GM21717 (cell line): ENCODE data around the gene HNMT.

Experiments used
- ATAC-seq: cut with Tn5 transposase; IDR thresholded peaks from one replicate; pipeline ENCODE4 v1.9.1; 2021; ENCODE audit warnings: mild to moderate bottlenecking, moderate library complexity; ENCODE audit not compliant: unreplicated experiment

Gene HNMT

DNA sequence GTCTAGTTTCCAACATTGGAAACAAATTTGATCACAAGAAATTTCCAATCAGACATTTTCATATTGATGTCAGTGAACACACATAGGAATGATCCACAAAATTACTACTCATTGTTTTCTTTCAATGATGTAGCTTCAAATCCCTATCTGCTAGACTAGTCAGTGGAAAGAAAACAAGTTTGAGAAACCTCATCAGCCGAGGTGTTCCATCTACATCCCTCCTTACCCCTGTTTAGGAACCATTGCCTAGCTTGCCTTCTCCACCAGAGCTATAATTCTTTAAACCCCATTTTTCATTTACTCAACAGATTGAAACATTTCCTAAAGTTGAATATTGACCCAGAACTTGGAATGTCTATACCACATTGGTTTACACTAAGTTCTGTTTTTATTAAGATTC lies 45.3 kb downstream of the HNMT start:
- no peak for ATAC-seq

DNA sequence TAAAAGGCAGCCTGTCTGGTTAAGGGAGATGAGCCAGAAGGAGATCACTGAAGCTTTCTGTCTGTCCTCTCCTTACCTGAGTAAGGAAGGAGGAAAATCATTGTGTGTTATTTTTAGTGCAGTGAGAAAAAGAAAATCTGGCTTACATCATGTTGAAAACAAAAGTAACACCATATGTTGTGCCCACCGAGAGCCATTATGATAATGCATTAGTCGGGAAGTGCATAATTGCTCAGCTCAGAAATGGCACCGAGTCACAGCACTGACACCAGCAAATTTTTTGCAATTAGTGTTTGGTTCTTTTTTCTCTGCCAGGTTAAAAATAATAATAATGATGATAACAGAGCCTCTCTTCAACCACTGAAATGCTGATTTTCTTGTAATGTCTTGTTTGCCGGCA lies 46.6 kb downstream of the HNMT start:
- ATAC-seq: no peak

DNA sequence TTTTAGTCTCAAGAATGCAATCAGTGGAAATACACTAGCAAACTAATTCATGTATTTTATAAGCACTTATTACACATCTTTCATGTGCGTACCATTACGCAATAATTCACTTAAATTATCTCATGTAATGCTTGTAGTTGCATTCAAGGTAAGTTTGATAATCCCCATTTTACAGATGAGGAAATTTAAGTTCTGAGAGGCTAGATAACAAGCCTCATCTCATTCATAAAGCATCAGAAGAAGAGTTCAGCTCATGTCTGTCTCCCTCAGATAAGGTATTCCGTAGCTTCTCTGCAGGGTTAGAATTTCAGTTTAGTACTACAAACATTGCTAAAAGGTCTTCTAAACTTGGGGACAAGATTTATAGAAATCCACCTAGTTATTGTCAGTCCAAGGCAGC lies 47.8 kb downstream of the HNMT start:
- no peak for ATAC-seq

DNA sequence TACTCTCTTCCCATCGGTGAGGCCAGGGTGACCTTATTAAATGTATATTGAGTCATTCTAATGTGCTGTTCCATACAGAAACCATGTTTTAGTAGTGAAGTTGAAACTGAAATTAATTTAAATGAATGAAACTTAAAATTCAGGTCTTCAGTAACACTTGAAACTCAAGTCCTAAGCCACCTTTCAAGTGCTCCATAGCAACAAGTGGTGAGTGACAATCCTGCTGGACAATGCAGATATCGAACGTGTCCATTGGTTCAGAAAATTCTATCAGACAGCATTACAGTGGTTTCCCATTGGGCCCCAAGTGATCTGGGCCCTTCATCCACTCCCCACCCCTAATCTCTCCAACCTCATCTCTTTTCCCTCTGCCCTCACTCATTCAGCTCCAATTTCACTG lies 48.7 kb downstream of the HNMT start:
- ATAC-seq: no peak

DNA sequence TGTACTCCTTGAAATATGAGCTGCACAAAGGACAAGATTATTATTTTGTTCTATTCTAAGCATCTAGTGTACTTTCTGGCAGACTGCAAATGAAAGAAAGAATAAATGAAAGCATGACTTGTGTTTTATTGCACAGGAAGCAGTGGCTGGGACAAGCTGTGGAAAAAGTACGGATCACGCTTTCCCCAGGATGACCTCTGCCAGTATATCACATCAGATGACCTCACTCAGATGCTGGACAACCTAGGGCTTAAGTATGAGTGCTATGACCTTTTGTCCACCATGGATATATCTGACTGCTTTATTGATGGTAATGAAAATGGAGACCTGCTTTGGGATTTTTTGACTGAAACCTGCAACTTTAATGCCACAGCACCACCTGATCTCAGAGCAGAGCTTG lies 49.4 kb downstream of the HNMT start:
- ATAC-seq: no peak

DNA sequence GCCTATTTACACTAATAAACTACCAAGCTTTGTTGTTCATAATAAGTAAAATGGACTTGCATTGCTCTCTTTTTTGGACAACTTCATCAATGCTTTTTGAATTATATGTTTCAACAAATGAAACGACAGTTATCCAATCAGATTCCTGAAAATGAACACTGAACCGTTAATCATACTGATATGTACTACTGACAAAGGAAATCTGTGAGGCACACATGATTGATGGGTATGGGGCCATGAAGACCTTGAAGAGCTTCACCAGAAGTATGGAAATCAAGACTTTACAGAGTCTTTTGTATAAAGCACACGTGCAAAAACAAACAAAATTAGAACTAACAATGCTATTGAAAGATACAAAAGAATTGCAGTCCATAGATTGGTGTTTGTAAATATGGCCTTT lies 51.2 kb downstream of the HNMT start:
- ATAC-seq: no peak

DNA sequence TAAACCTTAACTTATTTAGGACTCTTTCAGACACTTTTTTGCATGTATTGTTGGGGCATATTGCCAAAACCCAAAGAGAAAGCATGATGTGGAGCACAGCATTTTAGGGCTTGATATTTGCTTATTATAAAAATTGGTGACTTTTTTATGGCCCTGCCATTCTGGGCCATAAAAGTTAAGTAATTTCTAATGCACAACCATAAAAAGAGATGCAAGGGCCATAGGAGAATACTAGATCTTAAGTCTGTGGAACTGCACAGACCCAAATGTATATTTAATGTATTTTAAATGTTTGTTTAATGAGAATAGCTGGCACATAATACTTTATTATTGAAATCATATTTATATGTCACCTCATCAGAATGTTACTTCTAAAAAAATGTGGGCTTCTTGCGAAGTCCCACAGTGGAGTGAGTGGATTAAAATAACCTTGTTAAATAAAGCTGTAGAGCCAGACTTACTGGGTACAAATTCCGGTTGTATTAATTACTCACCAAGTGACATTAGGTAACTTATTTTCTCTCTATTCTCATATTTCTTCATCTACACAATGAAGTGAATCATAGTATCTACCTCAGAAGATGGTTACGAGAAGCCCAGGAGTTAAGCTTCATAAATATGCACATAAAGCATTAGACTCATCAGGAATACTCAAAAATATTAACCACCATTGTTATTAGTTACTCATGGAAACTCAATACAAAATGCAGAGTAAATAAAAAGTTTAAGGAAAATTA lies 52.2 kb downstream of the HNMT start:
- no peak for ATAC-seq

DNA sequence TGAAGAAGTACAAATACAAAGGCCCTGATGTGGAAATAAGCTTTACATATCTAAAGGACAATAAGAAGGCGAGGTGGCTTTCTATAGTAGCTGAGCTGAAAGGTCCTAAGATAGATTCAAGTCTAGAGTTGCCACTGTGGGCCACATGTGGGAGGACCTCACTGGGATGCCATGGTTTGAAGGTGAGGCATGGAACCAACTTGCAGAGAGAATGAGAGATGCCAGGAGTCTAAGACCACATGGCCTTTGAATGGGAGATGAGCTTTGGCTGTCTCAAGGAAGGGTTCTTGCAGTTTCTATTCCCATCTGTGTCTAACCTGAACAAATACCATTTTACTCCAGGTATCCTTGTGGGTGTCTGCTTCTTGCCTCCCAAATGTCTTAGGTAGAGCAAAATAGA lies 53.6 kb downstream of the HNMT start:
- no peak for ATAC-seq

DNA sequence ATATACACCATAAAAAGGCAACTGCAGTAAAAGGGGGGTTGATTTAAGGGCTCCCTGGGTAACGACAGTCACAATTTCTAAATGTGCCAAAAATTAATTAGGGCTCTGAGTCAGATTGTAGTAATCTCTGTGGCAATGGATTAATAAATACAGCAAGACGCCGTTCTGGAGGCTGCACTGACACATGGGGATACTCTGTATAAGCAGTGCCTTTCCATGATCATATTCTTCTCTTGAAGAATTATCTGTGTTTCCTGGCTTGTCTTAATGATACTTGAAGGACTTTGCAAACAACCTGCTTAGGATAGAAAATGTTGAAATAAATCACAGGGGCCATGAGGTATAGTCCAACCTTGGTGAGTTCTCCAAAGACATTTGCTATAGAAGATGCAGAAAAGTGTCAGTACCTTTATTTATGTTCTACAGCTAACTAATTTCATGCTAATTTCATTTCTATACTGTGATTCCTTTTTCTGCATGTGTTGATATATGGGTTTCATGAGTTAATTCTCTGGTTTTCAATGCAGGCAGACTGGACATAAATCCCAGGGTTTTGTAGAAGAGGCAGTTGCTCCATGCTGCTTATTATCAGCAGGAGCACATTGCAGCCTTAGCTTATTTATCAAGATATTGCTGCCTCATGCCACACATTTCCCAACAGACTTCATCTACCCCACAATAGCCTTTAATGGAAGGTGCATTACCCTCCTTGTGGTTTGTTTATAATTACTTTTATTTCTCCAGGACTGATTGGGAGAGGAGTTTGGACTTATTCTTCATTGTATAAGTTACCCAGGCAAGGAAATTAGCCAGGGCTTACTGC lies 54.8 kb downstream of the HNMT start:
- no peak for ATAC-seq

DNA sequence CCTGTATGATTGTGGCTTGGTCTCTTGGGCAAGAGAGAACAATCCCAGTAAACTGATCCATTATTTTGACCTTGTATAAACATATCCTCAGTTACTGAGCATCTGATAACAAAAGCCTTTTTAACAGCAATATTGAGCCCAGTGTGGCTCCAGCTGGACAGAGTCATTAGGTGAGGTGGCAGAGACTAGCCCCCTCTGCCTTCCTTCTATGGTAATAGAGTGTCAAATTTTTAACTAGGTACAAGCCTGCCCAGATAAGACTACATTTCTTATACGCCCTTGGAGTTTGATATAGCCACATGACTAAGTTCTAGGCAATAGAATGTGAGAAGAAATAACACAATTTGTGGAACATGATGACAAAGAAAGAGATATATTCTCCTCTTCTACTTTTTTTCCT lies 56.2 kb downstream of the HNMT start:
- ATAC-seq: no peak

DNA sequence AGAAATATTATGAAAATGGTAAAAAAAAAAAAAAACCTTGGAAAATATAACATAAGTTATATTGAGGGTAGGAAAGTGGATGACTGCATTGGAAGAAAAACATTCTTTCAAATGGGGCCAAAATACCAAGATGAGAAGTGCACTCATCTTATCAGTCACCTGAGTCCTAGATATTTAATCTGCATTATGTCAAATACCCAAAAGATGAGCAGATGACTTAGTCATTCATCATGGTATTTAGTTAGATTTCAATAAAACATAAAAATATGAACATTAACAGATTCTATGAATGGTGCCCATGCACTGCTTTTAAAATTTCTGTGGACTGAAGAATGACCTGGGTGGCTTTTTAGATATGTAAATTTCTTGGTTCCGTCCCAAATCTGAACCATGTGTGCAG lies 56.9 kb downstream of the HNMT start:
- no peak for ATAC-seq

DNA sequence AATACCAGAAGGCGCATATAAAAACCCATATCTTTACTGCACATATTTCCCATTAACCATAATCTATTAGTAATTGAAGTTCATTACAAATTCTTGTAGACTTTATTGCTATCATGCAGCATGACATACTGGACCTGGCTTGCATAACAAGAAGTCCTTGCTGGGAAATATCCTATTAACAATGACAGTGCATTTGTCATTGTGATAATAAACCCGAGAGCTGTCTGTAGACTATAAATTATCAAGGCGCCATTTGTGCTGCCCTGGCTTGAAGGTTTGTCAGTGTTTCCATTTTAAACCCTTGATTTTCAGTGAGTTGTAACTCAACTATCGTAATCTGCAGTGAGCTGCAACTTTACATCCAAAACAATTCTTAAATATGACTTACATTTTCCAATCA lies 59.0 kb downstream of the HNMT start:
- ATAC-seq: no peak

DNA sequence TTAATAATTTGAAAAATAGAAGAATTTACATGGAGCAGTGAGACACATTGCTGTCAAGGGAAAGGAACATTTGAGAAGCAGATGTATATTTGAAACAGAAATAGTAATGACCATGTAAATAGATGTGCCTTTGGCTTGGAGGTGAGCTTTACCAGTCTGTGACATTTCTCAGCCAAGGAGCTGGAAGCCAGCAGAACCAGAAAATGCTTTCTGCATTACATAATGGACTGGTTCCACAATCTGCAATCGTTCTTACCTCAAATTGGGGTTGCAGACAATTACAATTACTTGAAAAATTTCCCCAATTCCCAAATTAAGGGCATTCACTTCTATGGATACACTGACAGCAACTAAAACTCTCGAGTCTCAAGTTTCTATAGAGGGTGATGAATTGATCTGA lies 59.7 kb downstream of the HNMT start:
- no peak for ATAC-seq

DNA sequence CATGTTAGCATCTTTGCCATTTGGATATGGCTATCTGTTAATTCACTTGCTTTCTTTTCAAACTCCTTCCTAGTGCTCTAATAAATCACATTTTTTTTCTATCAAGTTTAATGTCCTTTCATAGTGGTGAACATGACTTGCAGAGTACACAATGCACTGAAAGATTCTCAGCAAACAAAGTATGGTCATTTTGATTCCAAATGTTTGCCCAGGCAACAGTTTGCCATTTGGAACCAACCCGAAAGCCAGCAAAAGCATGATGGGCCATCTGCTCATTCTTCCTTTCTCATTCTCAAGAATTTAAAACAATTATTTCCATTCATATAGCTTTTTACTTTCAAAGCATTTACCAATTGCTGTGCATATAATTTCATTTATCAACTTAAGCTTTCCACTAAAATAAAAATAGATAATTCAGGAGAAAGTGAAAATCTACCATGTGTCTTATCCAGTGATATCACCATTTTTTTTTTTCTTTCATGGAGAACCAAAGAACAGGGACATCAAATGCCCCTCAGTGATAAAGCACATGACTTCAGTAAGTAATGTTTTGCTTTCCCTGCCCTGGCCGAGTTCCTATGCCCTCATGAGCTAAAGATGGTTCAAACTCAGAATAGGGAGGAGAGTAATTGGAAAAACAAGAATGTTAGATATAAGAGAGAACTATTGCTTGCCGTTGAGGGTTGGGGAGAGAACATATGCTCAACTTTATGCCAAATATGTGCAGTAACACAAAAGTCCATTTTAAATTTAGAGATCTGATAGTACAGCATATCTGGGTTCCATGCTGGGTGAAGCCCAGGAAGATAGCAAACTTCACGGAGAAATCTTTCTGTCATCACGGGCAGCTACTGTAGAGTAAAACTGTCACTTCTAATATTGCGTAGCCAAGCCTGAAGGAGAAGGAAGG lies 62.1 kb downstream of the HNMT start:
- ATAC-seq: no peak

DNA sequence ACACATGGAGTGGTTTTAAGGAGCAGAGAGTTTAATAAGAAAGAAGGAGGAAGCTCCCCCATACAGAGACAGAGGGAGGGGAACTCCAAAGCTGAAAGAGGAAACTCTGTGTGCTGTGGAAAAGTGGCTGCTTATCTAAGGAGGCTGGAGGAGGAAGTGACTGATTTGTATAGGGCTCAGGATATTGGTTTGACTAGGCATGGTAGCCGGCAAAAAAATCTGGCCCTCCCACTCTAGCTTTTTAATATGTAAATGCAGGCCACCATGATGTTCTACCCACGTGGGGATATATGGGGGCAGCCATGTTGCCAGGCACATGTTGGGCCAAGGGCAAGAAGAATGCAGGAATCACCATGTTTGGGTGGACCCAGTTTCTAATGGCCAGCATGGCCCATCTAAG lies 64.3 kb downstream of the HNMT start:
- peak; percentile 63 for ATAC-seq

DNA sequence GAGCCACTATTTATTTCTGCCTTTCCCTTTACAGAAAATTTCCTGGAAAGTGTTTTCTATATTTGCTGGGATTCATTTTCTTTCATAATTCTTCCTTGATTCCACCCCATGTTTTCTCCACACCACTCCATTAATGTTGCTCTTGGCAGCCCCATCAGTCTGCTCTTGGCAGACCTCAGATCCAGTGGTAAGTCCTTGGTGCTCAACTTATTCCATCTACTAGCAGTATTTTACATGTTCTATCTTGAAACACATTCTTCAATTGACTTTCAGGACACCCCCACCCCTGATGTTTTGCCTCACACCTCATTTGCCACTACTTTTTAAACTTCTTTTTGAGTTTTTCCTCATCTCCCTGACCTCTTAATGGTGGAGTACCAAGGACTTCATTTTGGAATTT lies 65.0 kb downstream of the HNMT start:
- no peak for ATAC-seq

DNA sequence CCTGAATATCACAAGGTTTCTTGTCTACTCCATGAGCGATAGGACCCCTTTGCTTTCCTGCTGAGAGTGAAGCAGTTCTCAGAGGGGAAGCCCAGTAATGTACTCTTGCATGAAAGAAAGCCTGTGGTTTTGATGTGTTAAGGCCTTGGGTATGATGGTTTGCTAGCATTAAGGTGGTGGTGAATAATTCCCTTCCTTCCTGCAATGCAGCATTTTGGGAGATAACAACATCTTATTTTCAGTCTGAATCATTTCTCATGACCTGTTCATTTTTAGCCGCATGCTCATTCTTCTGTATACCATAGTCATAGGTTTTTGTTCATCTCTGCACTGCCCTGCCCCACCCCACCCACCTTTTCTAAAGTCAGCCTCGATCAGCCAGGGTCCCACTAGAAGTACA lies 66.2 kb downstream of the HNMT start:
- peak; percentile 79 for ATAC-seq

DNA sequence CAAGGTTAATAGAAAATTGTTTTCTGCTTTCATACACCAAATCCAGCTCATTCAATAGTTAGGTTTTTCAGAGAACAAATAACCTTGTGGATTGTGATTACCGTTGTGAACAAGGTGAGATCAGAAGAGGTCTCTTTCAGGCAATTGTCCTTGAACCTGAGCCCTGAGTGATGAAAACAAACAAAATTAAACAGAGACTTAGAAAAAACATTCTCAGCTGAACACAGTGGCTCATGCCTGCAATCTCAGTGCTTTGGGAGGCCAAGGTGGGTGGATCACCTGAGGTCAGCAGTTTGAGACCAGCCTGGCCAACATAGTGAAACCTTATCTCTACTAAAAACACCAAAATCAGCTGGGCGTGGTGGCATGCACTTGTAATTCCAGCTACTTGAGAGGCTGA lies 68.1 kb downstream of the HNMT start:
- no peak for ATAC-seq

DNA sequence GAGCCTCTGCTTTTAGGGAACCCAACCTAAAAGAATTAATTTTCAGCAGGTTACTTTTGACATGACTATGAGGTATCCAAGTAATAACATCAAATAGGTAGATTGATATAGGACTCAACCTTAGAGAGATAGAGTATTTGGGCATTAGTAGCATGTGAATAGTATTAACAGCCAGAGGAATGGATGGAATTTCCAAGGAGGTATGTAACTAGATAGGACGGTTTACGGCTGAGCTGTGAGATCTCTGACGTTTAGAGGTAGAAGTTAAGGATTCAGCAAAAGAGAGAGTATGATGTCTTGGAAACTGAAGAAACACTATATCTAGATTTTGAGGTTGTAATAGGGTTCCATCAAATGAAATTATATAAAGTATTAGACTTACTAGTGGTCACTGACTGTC lies 70.3 kb downstream of the HNMT start:
- no peak for ATAC-seq

DNA sequence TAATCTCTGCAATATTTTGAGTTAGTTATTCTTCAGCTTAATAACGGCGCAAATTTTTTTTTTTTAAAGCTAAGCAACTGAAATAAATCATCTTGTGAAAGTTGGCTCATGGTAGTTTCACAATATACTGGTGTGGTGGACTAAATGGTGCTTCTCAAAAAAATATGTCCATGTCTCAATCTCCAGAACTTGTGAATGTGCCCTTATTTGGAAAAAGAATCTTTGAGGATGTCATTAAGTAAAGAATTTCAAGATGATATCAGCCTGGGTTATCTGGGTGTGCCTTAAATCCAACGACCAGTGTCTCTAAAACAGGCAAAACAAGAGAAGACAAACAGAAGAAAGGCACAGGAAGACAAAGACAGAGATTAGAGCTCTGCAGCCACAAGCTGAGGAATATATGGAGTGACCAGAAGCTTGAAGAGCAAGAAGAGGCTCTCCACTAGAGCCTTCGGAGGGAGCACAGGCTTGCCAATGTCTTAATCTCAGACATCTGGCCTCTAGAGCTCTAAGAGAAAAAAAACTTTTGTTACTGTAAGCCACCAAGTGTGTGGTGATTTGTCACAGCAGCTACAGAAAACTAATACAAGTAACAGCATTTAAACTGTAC lies 71.4 kb downstream of the HNMT start:
- no peak for ATAC-seq

DNA sequence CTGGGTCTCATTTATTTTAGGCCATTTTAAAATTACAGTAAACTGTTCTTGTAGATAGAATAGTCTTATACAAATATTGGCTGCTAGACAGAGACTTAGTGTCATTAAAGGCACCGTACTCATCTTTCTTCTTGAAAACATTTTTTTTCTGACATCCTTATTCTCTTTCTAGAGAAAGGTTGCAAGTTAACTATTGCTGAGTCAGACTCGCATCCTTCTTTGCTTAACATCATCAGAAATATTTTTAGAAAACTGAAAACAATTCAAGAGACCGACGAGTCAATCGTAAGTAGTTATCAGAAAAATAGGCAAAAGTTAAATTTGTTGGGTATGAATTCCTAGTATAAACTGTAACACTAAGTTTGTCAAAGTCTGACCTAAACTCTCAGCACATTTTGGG lies 72.2 kb downstream of the HNMT start:
- no peak for ATAC-seq
